ENCODE measurements around the gene MECP2.

GRCh38 chrX:154064637-154065435 lies 32.7 kb downstream of the MECP2 start:
- TF ChIP-seq, protein P1, sequence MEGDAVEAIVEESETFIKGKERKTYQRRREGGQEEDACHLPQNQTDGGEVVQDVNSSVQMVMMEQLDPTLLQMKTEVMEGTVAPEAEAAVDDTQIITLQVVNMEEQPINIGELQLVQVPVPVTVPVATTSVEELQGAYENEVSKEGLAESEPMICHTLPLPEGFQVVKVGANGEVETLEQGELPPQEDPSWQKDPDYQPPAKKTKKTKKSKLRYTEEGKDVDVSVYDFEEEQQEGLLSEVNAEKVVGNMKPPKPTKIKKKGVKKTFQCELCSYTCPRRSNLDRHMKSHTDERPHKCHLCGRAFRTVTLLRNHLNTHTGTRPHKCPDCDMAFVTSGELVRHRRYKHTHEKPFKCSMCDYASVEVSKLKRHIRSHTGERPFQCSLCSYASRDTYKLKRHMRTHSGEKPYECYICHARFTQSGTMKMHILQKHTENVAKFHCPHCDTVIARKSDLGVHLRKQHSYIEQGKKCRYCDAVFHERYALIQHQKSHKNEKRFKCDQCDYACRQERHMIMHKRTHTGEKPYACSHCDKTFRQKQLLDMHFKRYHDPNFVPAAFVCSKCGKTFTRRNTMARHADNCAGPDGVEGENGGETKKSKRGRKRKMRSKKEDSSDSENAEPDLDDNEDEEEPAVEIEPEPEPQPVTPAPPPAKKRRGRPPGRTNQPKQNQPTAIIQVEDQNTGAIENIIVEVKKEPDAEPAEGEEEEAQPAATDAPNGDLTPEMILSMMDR (IDR thresholded peaks at IDR 0.05): no peak
- no peak for TF ChIP-seq POLR2A (IDR thresholded peaks at IDR 0.05)
- TF ChIP-seq POLR2AphosphoS5 (IDR thresholded peaks at IDR 0.05): no peak

All from breast epithelium (tissue), 3 donors.